Hepatocyte (in vitro differentiated cells): Measurements from ENCODE around the gene EML6.

Experiments
- CTCF ChIP-seq: fragments of 200-600 bp; sonication (generic); IDR thresholded peaks from 2 replicates; pipeline ENCODE4 v1.5.1; 2016; ENCODE audit warnings: antibody characterized with exemption, mild to moderate bottlenecking; ENCODE audit not compliant: poor library complexity
- EZH2 ChIP-seq: fragments of 200-600 bp; sonication (generic); IDR thresholded peaks from 2 replicates; pipeline ENCODE4 v1.6.1; 2016; ENCODE audit warnings: antibody characterized with exemption, mild to moderate bottlenecking, borderline replicate concordance
- EZH2phosphoT487 ChIP-seq: fragments of 200-600 bp; sonication (generic); IDR thresholded peaks from one replicate; pipeline ENCODE4 v1.6.1; 2018; ENCODE audit warnings: antibody characterized with exemption, mild to moderate bottlenecking, low read depth, moderate library complexity; ENCODE audit not compliant: unreplicated experiment, severe bottlenecking

- TF ChIP-seq CTCF (no peak), EZH2 (no peak), EZH2phosphoT487 (no peak)
Measured at GRCh38 chr2:55006306-55006705, 282.8 kb downstream of the EML6 start.
